ENCODE measurements around the gene SLC4A4. TPM values are rescaled to one million over a fixed set of nuclear protein-coding genes. Genes with fewer than 3 reads are reported as not detected.
"Not testable (repeated sequence)": the region's sequence is repeated elsewhere in the genome, so short reads cannot be mapped to it uniquely, and the experiment has no call there.

The SLC4A4 gene
- total RNA-seq, 1 donor from 2014 or later, result 3.2 TPM

- intact Hi-C loops (cut with DNase I), result no loop called here
- DNase-seq (ENCODE audit: extremely low spot score in 2 of 2), result no peak
- Histone ChIP-seq H3K36me3 (no peaks in the 10 kb centered on the region), H3K27me3 (no peaks in the 10 kb centered on the region), H3K27ac (no peak overlapping the region), H3K4me3 (no peak overlapping the region), H3K9me3 (peaks cover 5% of the 10 kb centered on the region), H3K4me1 (peaks cover 9% of the 10 kb centered on the region)
- TF ChIP-seq POLR2A (IDR thresholded peaks at IDR 0.05) (no peak), CTCF (IDR thresholded peaks at IDR 0.05) (no peak), POLR2AphosphoS5 (IDR thresholded peaks at IDR 0.05; ENCODE audit: insufficient read depth in 1 of 2, low read depth in 1 of 2) (no peak)
These were observed 65.2 kb downstream of the SLC4A4 start for GRCh38 chr4:71404049-71404448.

DNA sequence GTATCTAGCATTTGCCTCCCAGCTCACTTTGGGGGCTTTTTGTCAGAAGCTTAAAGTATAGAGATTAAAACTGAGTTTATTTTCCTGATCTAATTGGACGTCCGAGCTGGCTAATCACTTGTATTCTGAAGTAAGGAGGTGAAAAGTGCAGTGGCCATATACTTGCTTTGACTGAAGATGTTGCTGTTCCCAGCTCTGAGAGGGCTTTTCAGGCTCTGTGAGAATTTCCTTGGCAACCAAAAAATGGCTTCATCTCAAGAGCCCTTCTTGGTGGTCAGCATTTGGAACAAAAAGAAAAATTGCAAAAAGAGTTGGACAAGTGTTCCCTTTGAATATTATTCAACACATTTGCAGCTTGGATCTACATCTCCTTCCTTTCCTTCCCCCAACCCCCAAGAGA lies 67.0 kb downstream of the SLC4A4 start:
- H3K4me1 ChIP-seq, result peaks cover 9% of the 10 kb centered on the region
- intact Hi-C loops (cut with DNase I), result no loop called here
- H3K27ac ChIP-seq, result no peak overlapping the region
- no peak for DNase-seq (ENCODE audit: extremely low spot score in 2 of 2)
- no peaks in the 10 kb centered on the region for H3K36me3 ChIP-seq
- peaks cover 5% of the 10 kb centered on the region for H3K9me3 ChIP-seq
- no peak for TF ChIP-seq POLR2A (IDR thresholded peaks at IDR 0.05)
- no peak for TF ChIP-seq POLR2AphosphoS5 (IDR thresholded peaks at IDR 0.05; ENCODE audit: insufficient read depth in 1 of 2, low read depth in 1 of 2)
- TF ChIP-seq CTCF (IDR thresholded peaks at IDR 0.05), result no peak
- no peak overlapping the region for H3K4me3 ChIP-seq
- no peaks in the 10 kb centered on the region for H3K27me3 ChIP-seq

DNA sequence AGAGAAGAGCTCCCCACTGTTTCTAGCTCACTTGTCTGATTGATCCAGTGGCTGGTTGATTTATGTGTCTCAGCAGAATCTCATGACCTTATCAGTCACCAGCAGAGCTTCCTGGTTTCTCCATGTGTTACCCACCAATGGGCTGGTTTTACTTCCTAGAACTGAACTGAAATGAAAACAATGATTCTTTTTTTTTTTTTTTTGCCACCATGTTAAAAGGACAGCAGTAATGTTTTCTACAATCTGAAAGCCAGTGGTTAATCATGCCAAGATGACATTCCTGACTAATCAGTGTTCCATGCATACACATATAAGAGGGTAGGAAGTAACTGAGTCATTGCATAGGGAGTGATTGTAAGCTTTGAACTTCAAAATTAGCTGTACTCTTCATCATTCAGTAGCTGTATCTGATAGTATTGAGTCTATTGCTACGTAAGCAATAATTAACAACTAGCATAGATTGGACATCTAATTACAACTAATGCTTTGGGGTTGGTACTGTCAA lies 67.7 kb downstream of the SLC4A4 start:
- H3K9me3 ChIP-seq, result peaks cover 5% of the 10 kb centered on the region
- no peaks in the 10 kb centered on the region for H3K27me3 ChIP-seq
- H3K36me3 ChIP-seq, result no peaks in the 10 kb centered on the region
- TF ChIP-seq POLR2AphosphoS5 (IDR thresholded peaks at IDR 0.05; ENCODE audit: insufficient read depth in 1 of 2, low read depth in 1 of 2) (no peak), CTCF (IDR thresholded peaks at IDR 0.05) (no peak), POLR2A (IDR thresholded peaks at IDR 0.05) (no peak)
- H3K27ac ChIP-seq, result no peak overlapping the region
- DNase-seq (ENCODE audit: extremely low spot score in 2 of 2), result no peak
- H3K4me3 ChIP-seq, result no peak overlapping the region
- H3K4me1 ChIP-seq, result peaks cover 9% of the 10 kb centered on the region
- intact Hi-C loops (cut with DNase I), result no loop called here

- H3K4me3 ChIP-seq; H3K27me3 ChIP-seq; H3K9me3 ChIP-seq; H3K27ac ChIP-seq; H3K36me3 ChIP-seq; intact Hi-C loops (cut with DNase I); DNase-seq (ENCODE audit: extremely low spot score in 2 of 2); H3K4me1 ChIP-seq: not testable (repeated sequence)
These were observed 70.1 kb downstream of the SLC4A4 start for GRCh38 chr4:71408961-71409360.

GRCh38 chr4:71411981-71412380 lies 73.2 kb downstream of the SLC4A4 start:
- H3K27me3 ChIP-seq, result no peaks in the 10 kb centered on the region
- no peak overlapping the region for H3K27ac ChIP-seq
- no peaks in the 10 kb centered on the region for H3K4me1 ChIP-seq
- intact Hi-C loops (cut with DNase I), result no loop called here
- TF ChIP-seq POLR2A (IDR thresholded peaks at IDR 0.05) (no peak), CTCF (IDR thresholded peaks at IDR 0.05) (no peak), POLR2AphosphoS5 (IDR thresholded peaks at IDR 0.05; ENCODE audit: insufficient read depth in 1 of 2, low read depth in 1 of 2) (no peak)
- H3K9me3 ChIP-seq, result peaks cover 5% of the 10 kb centered on the region
- H3K36me3 ChIP-seq, result no peaks in the 10 kb centered on the region
- no peak overlapping the region for H3K4me3 ChIP-seq
- no peak for DNase-seq (ENCODE audit: extremely low spot score in 2 of 2)

Data from vagina (tissue), 2 donors.